PC-9 (cell line): Measurements from ENCODE around the gene SPON1. TPM values are rescaled to one million over a fixed set of nuclear protein-coding genes. Genes with fewer than 3 reads are reported as not detected.
"Not testable (repeated sequence)": the region's sequence is repeated elsewhere in the genome, so short reads cannot be mapped to it uniquely, and the experiment has no call there.

Experiments
- BruUV-seq: library from RNA; stranded (reverse); fragments of 400-500 nt; replicated peaks from 2 replicates; lab custom pipeline; 2021; lab: Mats Ljungman, UMichigan
- CTCF ChIA-PET: fragments of 300-600 bp; sonication (Branson Sonifier 250); formaldehyde crosslinking; loops from one replicate; lab custom pipeline; 2022; ENCODE audit warnings: antibody characterized with exemption; lab: Charles Lee
- POLR2A ChIA-PET: fragments of 300-600 bp; sonication (Branson Sonifier 250); formaldehyde crosslinking; loops from one replicate; lab custom pipeline; 2022; ENCODE audit warnings: antibody characterized with exemption; ENCODE audit not compliant: unreplicated experiment; lab: Charles Lee
- DNase-seq, 2 experiments: peaks; one replicate each; pipeline versions ENCODE4 v3.0.0 to v3.0.0-alpha.2; 2015 to 2022; ENCODE audit warnings: mixed read lengths in 1 of 2
- H2AFZ ChIP-seq: fragments of 200-600 bp; sonication (generic); 2 replicates; pipeline ENCODE4 v1.8.1; 2017; ENCODE audit warnings: antibody characterized with exemption
- H3F3A ChIP-seq: fragments of 200-600 bp; sonication (generic); 2 replicates; pipeline ENCODE4 v1.8.1; 2017; ENCODE audit warnings: antibody characterized with exemption, mild to moderate bottlenecking, low read depth; ENCODE audit not compliant: insufficient read depth
- H3K27ac ChIP-seq: fragments of 200-600 bp; sonication (generic); 2 replicates; pipeline ENCODE4 v1.6.1; 2016; ENCODE audit warnings: mixed run types
- H3K27me3 ChIP-seq: fragments of 200-600 bp; sonication (generic); 2 replicates; pipeline ENCODE4 v1.6.1; 2016; ENCODE audit warnings: low read depth, mixed run types; ENCODE audit not compliant: insufficient read depth
- H3K36me3 ChIP-seq: fragments of 200-600 bp; sonication (generic); 2 replicates; pipeline ENCODE4 v1.6.1; 2016; ENCODE audit warnings: low read depth, mixed run types
- H3K4me1 ChIP-seq: fragments of 200-600 bp; sonication (generic); replicated peaks from 2 replicates; pipeline ENCODE4 v1.6.1; 2016; ENCODE audit warnings: mixed run types; ENCODE audit not compliant: insufficient read depth
- H3K4me2 ChIP-seq: fragments of 200-600 bp; sonication (generic); 2 replicates; pipeline ENCODE4 v1.6.1; 2017; ENCODE audit warnings: mixed run types
- H3K4me3 ChIP-seq: fragments of 200-600 bp; sonication (generic); 2 replicates; pipeline ENCODE4 v1.6.1; 2016; ENCODE audit warnings: mixed run types
- H3K79me2 ChIP-seq: fragments of 200-600 bp; sonication (generic); 2 replicates; pipeline ENCODE4 v1.6.1; 2017; ENCODE audit warnings: low read depth, mixed run types
- H3K9me2 ChIP-seq: fragments of 200-600 bp; sonication (generic); 2 replicates; pipeline ENCODE4 v1.8.1; 2017; ENCODE audit warnings: mild to moderate bottlenecking; ENCODE audit not compliant: insufficient read depth
- H3K9me3 ChIP-seq: fragments of 200-600 bp; sonication (generic); 2 replicates; pipeline ENCODE4 v1.8.1; 2016; ENCODE audit warnings: low read depth; ENCODE audit not compliant: insufficient read depth
- H4K20me1 ChIP-seq: fragments of 200-600 bp; sonication (generic); 2 replicates; pipeline ENCODE4 v1.8.1; 2017; ENCODE audit not compliant: insufficient read depth
- EZH2 ChIP-seq: fragments of 200-600 bp; sonication (generic); IDR thresholded peaks from 2 replicates; pipeline ENCODE4 v1.8.0; 2017; ENCODE audit warnings: antibody characterized with exemption, low read depth
- intact Hi-C: fragments of 100-400 bp; cut with micrococcal nuclease; formaldehyde crosslinking; loops from one replicate; pipeline ENCODE4 v1.10.0; 2022; ENCODE audit not compliant: unreplicated experiment
- total RNA-seq: library from RNA; stranded (reverse); gene quantifications from 2 replicates; pipeline ENCODE4 v1.2.3, GENCODE V29; 2021
- TF ChIP-seq, protein P1 (sequence below): fragments of 200-600 bp; sonication (generic); conservative IDR thresholded peaks from 2 replicates; pipeline ENCODE4 v1.6.1; 2017; ENCODE audit warnings: mixed run types, antibody characterized with exemption, mild to moderate bottlenecking, moderate library complexity

Gene SPON1
- total RNA-seq, 1 experiment from 2014 or later = 0.70 TPM

DNA sequence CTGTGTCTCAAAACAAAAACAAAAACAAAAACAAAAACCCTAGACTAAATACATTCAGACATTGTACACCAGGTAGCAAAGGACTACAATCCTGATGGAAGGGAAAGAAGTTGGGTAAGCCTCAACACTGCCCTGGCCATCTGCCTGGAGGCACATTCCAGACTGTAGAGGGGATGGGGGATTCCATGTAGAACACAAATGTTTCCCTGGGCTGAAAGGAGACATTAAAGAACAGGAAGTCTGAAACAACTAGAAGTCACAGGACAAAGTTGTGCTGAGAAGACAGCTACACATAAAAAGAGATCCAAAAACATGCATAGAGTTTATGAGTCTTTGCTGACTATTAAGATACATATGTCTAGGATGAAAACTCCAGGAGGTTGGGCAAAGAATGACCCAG is 312.6 kb downstream of the SPON1 start:
- Histone ChIP-seq H3K9me2 (no peaks in the 10 kb centered on the region), H3K4me1 (no peaks in the 10 kb centered on the region), H3K36me3 (no peaks in the 10 kb centered on the region), H3K27ac (no peak overlapping the region), H3K27me3 (no peaks in the 10 kb centered on the region), H3K79me2 (no peaks in the 10 kb centered on the region), H3F3A (peaks cover 12% of the 10 kb centered on the region), H3K4me3 (no peak overlapping the region), H4K20me1 (no peaks in the 10 kb centered on the region), H2AFZ (no peak overlapping the region), H3K4me2 (no peak overlapping the region), H3K9me3 (no peaks in the 10 kb centered on the region)
- intact Hi-C loops = no loop called here
- ChIA-PET CTCF (no interaction called here), POLR2A (no interaction called here)
- no peak for DNase-seq
- TF ChIP-seq, protein P1, sequence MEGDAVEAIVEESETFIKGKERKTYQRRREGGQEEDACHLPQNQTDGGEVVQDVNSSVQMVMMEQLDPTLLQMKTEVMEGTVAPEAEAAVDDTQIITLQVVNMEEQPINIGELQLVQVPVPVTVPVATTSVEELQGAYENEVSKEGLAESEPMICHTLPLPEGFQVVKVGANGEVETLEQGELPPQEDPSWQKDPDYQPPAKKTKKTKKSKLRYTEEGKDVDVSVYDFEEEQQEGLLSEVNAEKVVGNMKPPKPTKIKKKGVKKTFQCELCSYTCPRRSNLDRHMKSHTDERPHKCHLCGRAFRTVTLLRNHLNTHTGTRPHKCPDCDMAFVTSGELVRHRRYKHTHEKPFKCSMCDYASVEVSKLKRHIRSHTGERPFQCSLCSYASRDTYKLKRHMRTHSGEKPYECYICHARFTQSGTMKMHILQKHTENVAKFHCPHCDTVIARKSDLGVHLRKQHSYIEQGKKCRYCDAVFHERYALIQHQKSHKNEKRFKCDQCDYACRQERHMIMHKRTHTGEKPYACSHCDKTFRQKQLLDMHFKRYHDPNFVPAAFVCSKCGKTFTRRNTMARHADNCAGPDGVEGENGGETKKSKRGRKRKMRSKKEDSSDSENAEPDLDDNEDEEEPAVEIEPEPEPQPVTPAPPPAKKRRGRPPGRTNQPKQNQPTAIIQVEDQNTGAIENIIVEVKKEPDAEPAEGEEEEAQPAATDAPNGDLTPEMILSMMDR = no peak
- no peak for TF ChIP-seq EZH2
- no TSS peak for BruUV-seq

DNA sequence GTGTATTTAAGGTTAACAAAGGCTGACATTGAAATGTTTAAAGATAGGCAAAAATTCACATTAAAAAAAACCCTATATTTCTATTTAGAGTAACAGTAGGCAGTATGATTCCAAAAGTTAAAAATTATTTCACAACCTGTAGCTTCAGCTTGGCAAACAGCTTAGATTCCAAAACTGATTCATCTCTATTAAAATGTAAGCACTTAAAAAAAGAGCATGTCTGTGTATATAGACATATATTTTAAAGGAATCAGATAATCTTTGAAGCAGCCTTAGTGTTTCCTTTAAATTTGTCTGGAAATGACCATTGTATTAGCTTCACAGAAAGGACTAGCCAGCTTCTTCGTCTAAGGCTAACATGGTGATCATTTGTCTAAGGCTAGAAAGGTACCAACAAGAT is 316.3 kb downstream of the SPON1 start:
- H3K79me2 ChIP-seq, H2AFZ ChIP-seq, H3K27ac ChIP-seq, BruUV-seq, H4K20me1 ChIP-seq, H3K9me3 ChIP-seq, H3K4me1 ChIP-seq, DNase-seq, POLR2A ChIA-PET, H3K4me2 ChIP-seq, H3K27me3 ChIP-seq, CTCF ChIA-PET, intact Hi-C loops, H3K36me3 ChIP-seq, H3K9me2 ChIP-seq, H3K4me3 ChIP-seq: not testable (repeated sequence)
- H3F3A ChIP-seq = peaks cover 14% of the 10 kb centered on the region

DNA sequence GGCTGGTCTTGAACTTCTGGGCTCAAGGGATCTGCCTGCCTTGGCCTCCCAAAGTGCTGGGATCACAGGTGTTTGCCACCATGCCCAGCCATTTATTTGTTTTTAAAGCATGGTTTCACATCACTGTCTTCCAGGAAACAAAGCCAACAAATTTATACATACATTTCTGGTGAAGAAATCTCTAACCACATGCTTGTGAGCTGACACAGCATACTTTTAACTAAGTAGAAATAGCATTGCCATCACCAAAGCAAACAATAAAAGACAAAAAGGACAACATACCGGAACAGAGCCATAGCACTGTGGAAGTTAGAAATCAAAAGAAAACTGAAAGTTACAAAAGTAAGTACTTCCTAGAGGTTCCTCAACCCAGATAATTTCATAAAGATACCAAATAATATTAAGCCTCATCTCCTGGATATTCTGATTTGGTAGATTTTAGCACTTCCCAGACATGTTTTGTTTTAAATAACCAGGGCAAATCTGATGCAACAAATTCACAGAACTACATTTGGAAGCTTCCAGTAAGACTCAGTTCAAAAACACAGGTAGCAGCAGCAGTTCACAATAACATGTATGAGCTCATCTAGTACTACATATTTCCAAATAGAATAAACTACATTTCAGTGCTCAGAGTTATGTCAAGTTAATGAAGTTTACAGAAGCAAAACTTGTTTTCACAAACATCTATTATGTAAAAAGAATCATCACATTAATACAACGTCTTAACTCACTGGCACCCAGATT is 325.8 kb downstream of the SPON1 start:
- H3K27ac ChIP-seq = peak overlapping the region; percentile 70
- H3K4me1 ChIP-seq = peaks cover 8% of the 10 kb centered on the region
- peak in 1 of 2 experiments; percentile 71 for DNase-seq
- peaks cover 21% of the 10 kb centered on the region for H3F3A ChIP-seq
- H3K4me2 ChIP-seq = peak overlapping the region; percentile 21
- intact Hi-C loops = no loop called here
- ChIA-PET POLR2A (interaction anchor here (0.7 kb wide), 1 partner anchor 63 kb away, joined by 4 read pairs; no protein-coding TSS in a partner anchor), CTCF (interaction anchor here (0.6 kb wide), 1 partner anchor 14 kb away, joined by 4 read pairs; no protein-coding TSS in a partner anchor)
- TF ChIP-seq, protein P1 = no peak
- no peak for TF ChIP-seq EZH2
- no peak overlapping the region for H2AFZ ChIP-seq
- no peaks in the 10 kb centered on the region for H3K79me2 ChIP-seq
- no peaks in the 10 kb centered on the region for H3K36me3 ChIP-seq
- H3K27me3 ChIP-seq = no peaks in the 10 kb centered on the region
- H3K9me3 ChIP-seq = no peaks in the 10 kb centered on the region
- H4K20me1 ChIP-seq = no peaks in the 10 kb centered on the region
- H3K9me2 ChIP-seq = no peaks in the 10 kb centered on the region
- H3K4me3 ChIP-seq = no peak overlapping the region
- BruUV-seq = no TSS peak
